Measurements from ENCODE around the gene PHLDB2.
A peak's percentile ranks its signal among the peaks of the same experiment; 100 is the strongest.

Gene PHLDB2

GRCh38 chr3:111851511-111851954 lies 7.5 kb upstream of the PHLDB2 start:
- H3K9ac ChIP-seq (ENCODE audit: low read depth, low read length) = peak overlapping the region; percentile 31
- H3K4me2 ChIP-seq (ENCODE audit: low read length) = peak overlapping the region; percentile 52
- peaks cover 18% of the 10 kb centered on the region for H3K4me1 ChIP-seq (ENCODE audit: control insufficient read depth, insufficient read depth, low read length)
- H3K9me3 ChIP-seq (replicated peaks; ENCODE audit: low read length) = no peaks in the 10 kb centered on the region
- H3K36me3 ChIP-seq (ENCODE audit: insufficient read depth, low read length) = no peaks in the 10 kb centered on the region
- H3K4me3 ChIP-seq (ENCODE audit: low read length) = no peak overlapping the region
- H3K27me3 ChIP-seq (ENCODE audit: control insufficient read depth, insufficient read depth, low read length) = no peaks in the 10 kb centered on the region

DNA sequence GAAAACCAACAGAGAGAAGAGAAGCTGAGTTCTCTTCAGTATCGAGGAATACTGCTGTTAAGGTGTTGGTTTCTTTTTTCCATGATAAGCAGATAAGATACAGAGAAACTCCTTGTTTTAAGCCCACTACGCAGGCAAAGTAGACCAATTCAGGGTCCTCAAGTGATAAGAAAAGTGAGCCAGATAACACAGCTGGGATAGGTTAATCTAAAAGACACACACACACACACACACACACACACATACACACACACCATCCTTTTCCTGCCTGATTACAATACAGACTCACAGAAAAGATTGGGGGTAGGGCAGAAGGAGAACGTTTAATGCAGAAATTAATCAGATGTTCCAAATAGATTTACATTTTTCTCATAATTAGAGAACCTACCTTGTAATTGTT lies 6.5 kb upstream of the PHLDB2 start:
- H3K9ac ChIP-seq (ENCODE audit: low read depth, low read length) = no peak overlapping the region
- peaks cover 11% of the 10 kb centered on the region for H3K4me1 ChIP-seq (ENCODE audit: control insufficient read depth, insufficient read depth, low read length)
- no peaks in the 10 kb centered on the region for H3K36me3 ChIP-seq (ENCODE audit: insufficient read depth, low read length)

DNA sequence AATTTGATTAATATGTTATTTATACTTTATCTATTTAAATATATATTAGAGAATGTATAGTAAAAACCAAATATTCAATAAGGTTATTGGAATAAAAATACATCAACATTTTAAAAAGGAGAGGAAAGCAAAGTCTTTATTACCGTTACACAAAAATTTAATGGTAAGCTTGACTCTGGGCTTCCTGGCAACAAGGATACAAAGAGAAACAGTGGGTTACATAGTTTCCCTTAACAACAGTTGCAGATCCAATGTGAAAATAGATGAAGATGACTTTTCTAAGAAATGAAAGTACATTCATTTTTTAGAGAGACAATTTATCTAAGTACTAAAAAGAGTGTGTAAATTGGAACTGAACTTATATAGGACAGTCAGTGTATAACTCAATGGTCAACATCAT lies 6.0 kb upstream of the PHLDB2 start:
- no peaks in the 10 kb centered on the region for H3K36me3 ChIP-seq (ENCODE audit: insufficient read depth, low read length)
- H3K9me3 ChIP-seq (replicated peaks; ENCODE audit: low read length) = no peaks in the 10 kb centered on the region
- H3K4me2 ChIP-seq (ENCODE audit: low read length) = no peak overlapping the region
- no peak overlapping the region for H3K4me3 ChIP-seq (ENCODE audit: low read length)
- no peak overlapping the region for H3K9ac ChIP-seq (ENCODE audit: low read depth, low read length)
- no peaks in the 10 kb centered on the region for H3K27me3 ChIP-seq (ENCODE audit: control insufficient read depth, insufficient read depth, low read length)
- peaks cover 11% of the 10 kb centered on the region for H3K4me1 ChIP-seq (ENCODE audit: control insufficient read depth, insufficient read depth, low read length)

More for the DNA sequence above, 6.5 kb upstream of the PHLDB2 start:
- no peaks in the 10 kb centered on the region for H3K27me3 ChIP-seq (ENCODE audit: control insufficient read depth, insufficient read depth, low read length)
- no peak overlapping the region for H3K4me3 ChIP-seq (ENCODE audit: low read length)
- no peak overlapping the region for H3K4me2 ChIP-seq (ENCODE audit: low read length)
- H3K9me3 ChIP-seq (replicated peaks; ENCODE audit: low read length) = no peaks in the 10 kb centered on the region

DNA sequence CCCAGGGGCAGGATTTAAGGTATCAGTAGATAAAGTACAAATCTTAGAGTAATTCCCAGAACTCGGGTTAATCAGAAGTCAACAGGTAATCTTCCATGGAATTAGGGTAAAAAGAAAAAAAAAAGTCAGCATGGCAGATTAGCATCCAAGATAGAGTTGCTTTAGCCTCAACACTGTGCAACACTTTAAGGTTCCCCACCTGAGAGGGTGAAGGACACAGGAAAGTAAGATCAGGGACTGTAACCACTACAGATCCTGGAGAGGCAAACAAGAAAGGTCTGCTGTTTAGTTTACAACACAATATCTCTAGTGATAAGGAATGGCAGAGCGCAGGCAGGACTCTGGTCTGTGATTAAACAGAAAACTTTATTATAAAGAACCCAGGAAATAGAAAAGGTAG lies 4.1 kb upstream of the PHLDB2 start:
- peaks cover 18% of the 10 kb centered on the region for H3K4me1 ChIP-seq (ENCODE audit: control insufficient read depth, insufficient read depth, low read length)

DNA sequence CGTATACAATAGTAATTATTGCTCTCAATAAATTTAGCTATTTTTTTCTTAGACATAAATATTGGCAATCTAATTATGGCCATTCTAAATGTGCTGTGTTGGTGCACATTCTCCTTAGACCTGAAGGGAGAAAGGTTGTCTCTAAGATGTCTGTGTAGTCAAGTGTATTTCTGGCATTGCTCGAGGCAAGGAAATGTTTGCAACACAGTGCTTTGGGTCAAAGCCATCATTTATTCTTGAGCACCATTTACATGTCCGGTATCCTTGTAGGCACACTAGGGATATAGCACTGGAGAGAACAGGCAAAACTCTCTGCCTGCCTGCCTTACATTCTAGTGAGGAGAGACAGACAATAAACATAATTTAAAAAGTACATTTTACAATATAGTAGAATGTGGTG lies 2.6 kb upstream of the PHLDB2 start:
- Histone ChIP-seq H3K9ac (ENCODE audit: low read depth, low read length) (no peak overlapping the region), H3K4me1 (ENCODE audit: control insufficient read depth, insufficient read depth, low read length) (peaks cover 19% of the 10 kb centered on the region), H3K4me2 (ENCODE audit: low read length) (no peak overlapping the region), H3K9me3 (replicated peaks; ENCODE audit: low read length) (no peaks in the 10 kb centered on the region), H3K4me3 (ENCODE audit: low read length) (no peak overlapping the region), H3K27me3 (ENCODE audit: control insufficient read depth, insufficient read depth, low read length) (no peaks in the 10 kb centered on the region), H3K36me3 (ENCODE audit: insufficient read depth, low read length) (no peaks in the 10 kb centered on the region)

More for the DNA sequence above, 4.1 kb upstream of the PHLDB2 start:
- no peak overlapping the region for H3K4me2 ChIP-seq (ENCODE audit: low read length)
- H3K4me3 ChIP-seq (ENCODE audit: low read length) = no peak overlapping the region
- H3K9me3 ChIP-seq (replicated peaks; ENCODE audit: low read length) = no peaks in the 10 kb centered on the region
- H3K36me3 ChIP-seq (ENCODE audit: insufficient read depth, low read length) = no peaks in the 10 kb centered on the region
- no peaks in the 10 kb centered on the region for H3K27me3 ChIP-seq (ENCODE audit: control insufficient read depth, insufficient read depth, low read length)
- H3K9ac ChIP-seq (ENCODE audit: low read depth, low read length) = no peak overlapping the region

- Histone ChIP-seq H3K9me3 (replicated peaks; ENCODE audit: low read length) (no peaks in the 10 kb centered on the region), H3K4me3 (ENCODE audit: low read length) (no peak overlapping the region), H3K9ac (ENCODE audit: low read depth, low read length) (no peak overlapping the region), H3K4me1 (ENCODE audit: control insufficient read depth, insufficient read depth, low read length) (peaks cover 23% of the 10 kb centered on the region), H3K36me3 (ENCODE audit: insufficient read depth, low read length) (no peaks in the 10 kb centered on the region), H3K27me3 (ENCODE audit: control insufficient read depth, insufficient read depth, low read length) (no peaks in the 10 kb centered on the region), H3K4me2 (ENCODE audit: low read length) (no peak overlapping the region)
These were observed 1.6 kb upstream of the PHLDB2 start for GRCh38 chr3:111857474-111857873.

- H3K4me1 ChIP-seq (ENCODE audit: control insufficient read depth, insufficient read depth, low read length) = peaks cover 33% of the 10 kb centered on the region
- peak overlapping the region; percentile 72 for H3K4me3 ChIP-seq (ENCODE audit: low read length)
- peak overlapping the region; percentile 93 for H3K9ac ChIP-seq (ENCODE audit: low read depth, low read length)
- H3K36me3 ChIP-seq (ENCODE audit: insufficient read depth, low read length) = no peaks in the 10 kb centered on the region
- no peaks in the 10 kb centered on the region for H3K9me3 ChIP-seq (replicated peaks; ENCODE audit: low read length)
- H3K27me3 ChIP-seq (ENCODE audit: control insufficient read depth, insufficient read depth, low read length) = no peaks in the 10 kb centered on the region
- H3K4me2 ChIP-seq (ENCODE audit: low read length) = peak overlapping the region; percentile 94
These were observed 423 bp upstream of the PHLDB2 start for GRCh38 chr3:111858642-111859041.

GRCh38 chr3:111859974-111860859 lies 1.2 kb downstream of the PHLDB2 start:
- peak overlapping the region; percentile 72 for H3K4me3 ChIP-seq (ENCODE audit: low read length)
- H3K36me3 ChIP-seq (ENCODE audit: insufficient read depth, low read length) = no peaks in the 10 kb centered on the region
- no peaks in the 10 kb centered on the region for H3K27me3 ChIP-seq (ENCODE audit: control insufficient read depth, insufficient read depth, low read length)
- H3K9ac ChIP-seq (ENCODE audit: low read depth, low read length) = peak overlapping the region; percentile 93
- peaks cover 48% of the 10 kb centered on the region for H3K4me1 ChIP-seq (ENCODE audit: control insufficient read depth, insufficient read depth, low read length)
- H3K9me3 ChIP-seq (replicated peaks; ENCODE audit: low read length) = no peaks in the 10 kb centered on the region
- peak overlapping the region; percentile 94 for H3K4me2 ChIP-seq (ENCODE audit: low read length)

DNA sequence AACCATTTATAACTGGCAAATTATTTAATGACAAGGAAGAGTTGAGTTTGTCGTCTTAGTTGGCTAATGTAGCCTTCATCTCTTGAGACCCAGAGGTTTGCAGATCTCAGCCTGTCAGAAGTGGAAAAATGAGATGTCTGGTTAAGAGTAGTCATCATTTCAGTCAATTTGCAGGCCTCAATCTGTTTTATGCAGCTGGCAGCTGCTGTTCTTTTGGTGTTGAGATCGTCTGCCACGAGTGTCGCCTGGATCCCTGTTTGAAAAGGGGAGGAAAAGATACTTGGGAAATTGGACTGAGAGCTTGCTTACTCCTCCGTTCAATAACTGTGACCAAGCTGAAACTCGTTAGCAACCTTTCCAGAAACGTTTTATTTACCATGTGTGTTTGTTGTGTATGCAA lies 2.3 kb downstream of the PHLDB2 start:
- Histone ChIP-seq H3K27me3 (ENCODE audit: control insufficient read depth, insufficient read depth, low read length) (no peaks in the 10 kb centered on the region), H3K4me3 (ENCODE audit: low read length) (peak overlapping the region; percentile 72), H3K36me3 (ENCODE audit: insufficient read depth, low read length) (no peaks in the 10 kb centered on the region), H3K4me2 (ENCODE audit: low read length) (peak overlapping the region; percentile 94), H3K9me3 (replicated peaks; ENCODE audit: low read length) (no peaks in the 10 kb centered on the region), H3K4me1 (ENCODE audit: control insufficient read depth, insufficient read depth, low read length) (peaks cover 58% of the 10 kb centered on the region), H3K9ac (ENCODE audit: low read depth, low read length) (peak overlapping the region; percentile 93)

GRCh38 chr3:111862415-111862814 lies 3.4 kb downstream of the PHLDB2 start:
- Histone ChIP-seq H3K4me2 (ENCODE audit: low read length) (peak overlapping the region; percentile 94), H3K36me3 (ENCODE audit: insufficient read depth, low read length) (no peaks in the 10 kb centered on the region), H3K4me3 (ENCODE audit: low read length) (no peak overlapping the region), H3K9me3 (replicated peaks; ENCODE audit: low read length) (no peaks in the 10 kb centered on the region), H3K4me1 (ENCODE audit: control insufficient read depth, insufficient read depth, low read length) (peaks cover 58% of the 10 kb centered on the region), H3K9ac (ENCODE audit: low read depth, low read length) (no peak overlapping the region), H3K27me3 (ENCODE audit: control insufficient read depth, insufficient read depth, low read length) (no peaks in the 10 kb centered on the region)

DNA sequence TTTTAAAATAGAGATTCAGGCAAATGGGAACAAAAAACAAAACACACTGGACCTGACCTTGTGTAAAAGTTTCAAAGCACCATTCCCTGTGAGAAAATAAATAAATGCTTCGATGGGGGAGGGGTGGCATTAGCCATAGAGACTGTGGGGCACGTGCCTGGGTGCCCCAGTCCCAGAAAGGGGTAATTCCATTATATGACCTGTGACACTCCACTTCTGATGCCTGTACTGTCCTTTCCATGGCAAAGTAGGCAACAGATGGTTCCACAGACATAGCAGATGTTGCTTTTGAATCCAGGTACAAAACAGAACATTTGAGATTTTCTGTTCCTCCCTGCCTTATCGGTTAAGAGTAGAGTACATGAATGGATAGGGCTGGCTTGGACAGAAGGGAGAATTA lies 3.9 kb downstream of the PHLDB2 start:
- Histone ChIP-seq H3K4me2 (ENCODE audit: low read length) (peak overlapping the region; percentile 22), H3K36me3 (ENCODE audit: insufficient read depth, low read length) (no peaks in the 10 kb centered on the region), H3K4me3 (ENCODE audit: low read length) (no peak overlapping the region), H3K9me3 (replicated peaks; ENCODE audit: low read length) (no peaks in the 10 kb centered on the region), H3K4me1 (ENCODE audit: control insufficient read depth, insufficient read depth, low read length) (peaks cover 58% of the 10 kb centered on the region), H3K27me3 (ENCODE audit: control insufficient read depth, insufficient read depth, low read length) (no peaks in the 10 kb centered on the region), H3K9ac (ENCODE audit: low read depth, low read length) (no peak overlapping the region)
